D721Med (cell line): ENCODE measurements around the gene NDE1.
"Not testable (repeated sequence)": the region's sequence is repeated elsewhere in the genome, so short reads cannot be mapped to it uniquely, and the experiment has no call there.

Experiments used
- DNase-seq: peaks from one replicate; pipeline ENCODE4 v3.0.0; 2011; ENCODE audit warnings: low spot score; ENCODE audit not compliant: insufficient read length
- FAIRE-seq: peaks from 2 replicates; lab custom pipeline; 2011; peaks lifted over from hg19 to GRCh38; lab: Jason Lieb, UNC
- CTCF ChIP-seq: IDR thresholded peaks from 2 replicates; pipeline ENCODE4 v1.5.1; 2012; ENCODE audit warnings: mild to moderate bottlenecking, control low read depth; ENCODE audit not compliant: insufficient read depth; ENCODE audit errors: missing control alignments

Gene NDE1

GRCh38 chr16:15647294-15648014 lies 2.6 kb upstream of the NDE1 start:
- FAIRE-seq (no peak), DNase-seq (no peak)
- no peak for TF ChIP-seq CTCF

- FAIRE-seq, result no peak
Observed at GRCh38 chr16:15648135-15648730, 1.8 kb upstream of the NDE1 start.

GRCh38 chr16:15649311-15649710 lies 734 bp upstream of the NDE1 start:
- not testable (repeated sequence) for DNase-seq, FAIRE-seq

More at GRCh38 chr16:15648135-15648730, 1.8 kb upstream of the NDE1 start:
- no peak for TF ChIP-seq CTCF
- DNase-seq, result no peak

GRCh38 chr16:15649727-15650018 lies 372 bp upstream of the NDE1 start:
- no peak for TF ChIP-seq CTCF

GRCh38 chr16:15650698-15651171 lies 690 bp downstream of the NDE1 start:
- no peak for TF ChIP-seq CTCF
- FAIRE-seq (no peak), DNase-seq (no peak)

More at GRCh38 chr16:15649727-15650018, 372 bp upstream of the NDE1 start:
- no peak for DNase-seq
- no peak for FAIRE-seq

- no peak for TF ChIP-seq CTCF
- no peak for FAIRE-seq
- DNase-seq, result no peak
Observed at GRCh38 chr16:15652293-15653001, 2.4 kb downstream of the NDE1 start.

GRCh38 chr16:15653227-15653626 lies 3.2 kb downstream of the NDE1 start:
- DNase-seq, result no peak
- FAIRE-seq, result no peak
- TF ChIP-seq CTCF, result no peak
